Measurements from ENCODE around the gene ACD. TPM values are rescaled to one million over a fixed set of nuclear protein-coding genes. Genes with fewer than 3 reads are reported as not detected.

The ACD gene
- total and polyA plus RNA-seq, 10 donors: 16.9 to 31.7 (median 24.0) TPM

DNA sequence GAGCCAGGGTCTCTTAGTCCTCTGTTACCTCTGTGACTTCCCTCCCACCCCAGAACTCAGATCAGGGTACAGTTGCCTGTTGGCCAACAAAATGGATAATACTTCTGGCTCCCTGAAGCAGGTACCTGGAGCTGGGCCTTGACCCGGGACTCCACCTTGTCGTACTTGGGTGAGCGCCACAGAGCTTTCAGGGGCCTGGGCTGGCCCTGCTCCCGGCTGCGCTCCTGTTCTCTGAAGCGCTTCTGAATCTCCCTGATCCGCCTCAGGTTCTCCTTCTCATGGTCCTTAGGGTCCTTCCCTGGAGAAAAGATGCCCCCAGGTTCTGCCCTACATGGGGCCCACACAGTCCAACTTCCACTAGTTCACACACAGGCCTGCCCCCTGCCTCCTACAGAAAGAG, 4.8 kb upstream of the ACD start:
- H3K4me3 ChIP-seq: no peak overlapping the region
- no peak overlapping the region for H3K27ac ChIP-seq
- H3K27me3 ChIP-seq (replicated peaks in 1 of 7): no peaks in the 10 kb centered on the region
- peaks cover 30 to 77% (median 54%) of the 10 kb centered on the region in 6 donors for H3K4me1 ChIP-seq
- H3K36me3 ChIP-seq: peaks cover 0 to 30% (median 0%) of the 10 kb centered on the region in 6 donors
- 94 to 100% (median 95%) methylated on average over 7 of the region's 7 CpGs for WGBS, 5 donors
- TF ChIP-seq, protein P1, sequence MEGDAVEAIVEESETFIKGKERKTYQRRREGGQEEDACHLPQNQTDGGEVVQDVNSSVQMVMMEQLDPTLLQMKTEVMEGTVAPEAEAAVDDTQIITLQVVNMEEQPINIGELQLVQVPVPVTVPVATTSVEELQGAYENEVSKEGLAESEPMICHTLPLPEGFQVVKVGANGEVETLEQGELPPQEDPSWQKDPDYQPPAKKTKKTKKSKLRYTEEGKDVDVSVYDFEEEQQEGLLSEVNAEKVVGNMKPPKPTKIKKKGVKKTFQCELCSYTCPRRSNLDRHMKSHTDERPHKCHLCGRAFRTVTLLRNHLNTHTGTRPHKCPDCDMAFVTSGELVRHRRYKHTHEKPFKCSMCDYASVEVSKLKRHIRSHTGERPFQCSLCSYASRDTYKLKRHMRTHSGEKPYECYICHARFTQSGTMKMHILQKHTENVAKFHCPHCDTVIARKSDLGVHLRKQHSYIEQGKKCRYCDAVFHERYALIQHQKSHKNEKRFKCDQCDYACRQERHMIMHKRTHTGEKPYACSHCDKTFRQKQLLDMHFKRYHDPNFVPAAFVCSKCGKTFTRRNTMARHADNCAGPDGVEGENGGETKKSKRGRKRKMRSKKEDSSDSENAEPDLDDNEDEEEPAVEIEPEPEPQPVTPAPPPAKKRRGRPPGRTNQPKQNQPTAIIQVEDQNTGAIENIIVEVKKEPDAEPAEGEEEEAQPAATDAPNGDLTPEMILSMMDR (IDR thresholded peaks at IDR 0.05 in 8 of 11, conservative IDR thresholded peaks at IDR 0.05 in 3 of 11): no peak
- TF ChIP-seq POLR2AphosphoS5 (IDR thresholded peaks at IDR 0.05) (no peak), POLR2A (IDR thresholded peaks at IDR 0.05) (no peak)
- H3K9me3 ChIP-seq: no peaks in the 10 kb centered on the region
- DNase-seq: no peak
- intact Hi-C loops (cut with DNase I; ENCODE audit: low total_unique reads): no loop called here

DNA sequence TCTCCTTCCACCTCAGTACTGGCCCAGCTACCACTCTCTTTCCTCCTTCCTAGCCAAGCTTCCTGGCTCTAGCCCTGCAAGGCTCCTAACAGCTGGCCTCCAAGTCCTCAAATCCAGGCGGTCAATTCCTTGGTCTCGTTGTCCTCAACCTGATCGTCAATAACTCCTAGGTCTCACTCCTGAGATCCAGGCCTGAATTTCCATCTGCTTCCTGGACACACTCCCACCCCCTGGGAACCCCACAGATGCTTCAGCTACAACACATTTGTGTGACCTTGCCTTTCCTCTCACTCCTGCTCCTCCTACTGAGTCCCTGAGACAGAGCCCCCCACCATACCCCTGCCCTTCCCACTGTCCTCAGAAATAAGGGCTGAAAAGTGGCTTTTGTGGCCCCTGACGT, 4.2 kb upstream of the ACD start:
- intact Hi-C loops (cut with DNase I; ENCODE audit: low total_unique reads): no loop called here
- 87 to 94% (median 88%) methylated on average over 4 of the region's 4 CpGs for WGBS, 5 donors

DNA sequence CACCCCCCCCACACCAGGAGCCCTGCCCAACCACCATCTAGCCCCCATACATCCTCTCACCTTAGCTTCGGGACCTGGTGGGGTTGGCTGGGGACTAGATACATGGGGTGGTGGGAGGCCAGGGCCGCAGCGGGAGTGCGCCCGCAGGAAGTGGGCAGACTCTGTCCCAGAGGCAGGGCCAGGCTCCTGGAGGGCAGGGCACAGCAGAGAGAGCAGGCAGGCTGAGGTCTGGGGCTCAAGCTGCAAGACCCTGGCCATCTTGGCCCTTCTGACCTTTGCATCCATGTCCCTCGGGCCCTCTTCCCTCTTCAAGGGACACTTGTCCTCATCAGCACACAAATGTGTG, 3.8 kb upstream of the ACD start:
- H3K27ac ChIP-seq: peak overlapping the region in 1 of 8 donors; percentile 11

More for the DNA sequence above, 4.2 kb upstream of the ACD start:
- H3K36me3 ChIP-seq: peaks cover 0 to 30% (median 0%) of the 10 kb centered on the region in 6 donors
- TF ChIP-seq, protein P1 (IDR thresholded peaks at IDR 0.05 in 8 of 11, conservative IDR thresholded peaks at IDR 0.05 in 3 of 11): no peak
- TF ChIP-seq POLR2A (IDR thresholded peaks at IDR 0.05) (no peak), POLR2AphosphoS5 (IDR thresholded peaks at IDR 0.05) (no peak)
- peaks cover 33 to 77% (median 54%) of the 10 kb centered on the region in 6 donors for H3K4me1 ChIP-seq
- no peak for DNase-seq
- no peak overlapping the region for H3K4me3 ChIP-seq
- H3K27me3 ChIP-seq (replicated peaks in 1 of 7): no peaks in the 10 kb centered on the region
- H3K27ac ChIP-seq: no peak overlapping the region
- H3K9me3 ChIP-seq: no peaks in the 10 kb centered on the region

DNA sequence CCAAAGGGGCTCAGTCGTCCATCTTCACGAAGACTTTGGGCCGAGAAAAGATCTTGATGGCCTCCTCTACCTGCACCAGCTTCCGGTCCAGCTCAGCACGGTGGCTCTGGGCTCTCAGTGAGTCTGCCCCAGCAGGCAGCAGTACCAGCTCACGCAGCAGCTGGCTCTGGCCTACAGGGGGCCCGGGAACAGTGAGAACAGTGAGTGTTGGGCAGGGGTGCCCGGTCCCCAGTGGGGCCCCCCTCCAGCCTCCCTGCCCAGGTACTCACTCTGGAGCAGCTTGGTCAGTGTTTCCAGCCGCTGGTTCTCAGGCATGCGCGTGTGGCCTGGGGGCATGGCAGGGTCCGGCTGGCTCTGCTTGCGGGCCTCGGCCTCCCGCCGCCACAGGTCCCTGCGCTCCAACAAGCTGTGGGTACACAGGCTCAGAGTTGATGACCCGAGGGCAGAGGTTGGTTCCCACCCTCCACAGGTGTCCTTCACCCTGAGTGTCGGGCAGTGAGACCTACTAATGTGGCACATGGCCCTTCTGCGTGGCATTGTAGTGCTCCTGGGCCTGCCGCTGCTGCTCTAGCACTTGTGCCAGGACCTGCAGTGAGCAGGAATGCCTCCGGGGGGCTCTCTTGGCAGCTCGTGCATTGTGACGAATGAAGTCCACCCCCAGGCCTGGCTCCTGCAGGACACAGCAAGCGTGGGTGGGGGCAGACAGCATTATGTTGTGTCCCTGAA, 3.3 kb upstream of the ACD start:
- 85 to 89% (median 86%) methylated on average over 6 to 25 of the region's 25 CpGs for WGBS, 5 donors
- Histone ChIP-seq H3K36me3 (peaks cover 0 to 38% (median 1%) of the 10 kb centered on the region in 6 donors), H3K4me3 (no peak overlapping the region), H3K4me1 (peaks cover 35 to 77% (median 54%) of the 10 kb centered on the region in 6 donors), H3K27me3 (replicated peaks in 1 of 7) (no peaks in the 10 kb centered on the region), H3K27ac (peak overlapping the region in 1 of 8 donors; percentile 11), H3K9me3 (no peaks in the 10 kb centered on the region)
- TF ChIP-seq, protein P1 (IDR thresholded peaks at IDR 0.05 in 8 of 11, conservative IDR thresholded peaks at IDR 0.05 in 3 of 11): peak in 1 of 11 experiments; percentile 26
- TF ChIP-seq POLR2A (IDR thresholded peaks at IDR 0.05): no peak
- intact Hi-C loops (cut with DNase I; ENCODE audit: low total_unique reads): no loop called here
- no peak for DNase-seq

More for the DNA sequence above, 3.8 kb upstream of the ACD start:
- no peak for DNase-seq
- Histone ChIP-seq H3K27me3 (replicated peaks in 1 of 7) (no peaks in the 10 kb centered on the region), H3K9me3 (no peaks in the 10 kb centered on the region), H3K36me3 (peaks cover 0 to 32% (median 0%) of the 10 kb centered on the region in 6 donors), H3K4me3 (no peak overlapping the region), H3K4me1 (peaks cover 37 to 77% (median 54%) of the 10 kb centered on the region in 6 donors)
- TF ChIP-seq, protein P1 (IDR thresholded peaks at IDR 0.05 in 8 of 11, conservative IDR thresholded peaks at IDR 0.05 in 3 of 11): no peak
- WGBS, 5 donors: 82 to 91% (median 84%) methylated on average over 5 to 6 of the region's 6 CpGs
- intact Hi-C loops (cut with DNase I; ENCODE audit: low total_unique reads): no loop called here

All from spleen (tissue), 11 donors.